GM15510 (cell line): ENCODE results near the gene EMX2.

Source experiments
- POLR2A ChIP-seq: IDR thresholded peaks from 3 replicates; pipeline ENCODE4 v1.6.1; 2011; ENCODE audit warnings: borderline replicate concordance; ENCODE audit not compliant: insufficient read length; ENCODE audit errors: extremely low read depth

The EMX2 gene

DNA sequence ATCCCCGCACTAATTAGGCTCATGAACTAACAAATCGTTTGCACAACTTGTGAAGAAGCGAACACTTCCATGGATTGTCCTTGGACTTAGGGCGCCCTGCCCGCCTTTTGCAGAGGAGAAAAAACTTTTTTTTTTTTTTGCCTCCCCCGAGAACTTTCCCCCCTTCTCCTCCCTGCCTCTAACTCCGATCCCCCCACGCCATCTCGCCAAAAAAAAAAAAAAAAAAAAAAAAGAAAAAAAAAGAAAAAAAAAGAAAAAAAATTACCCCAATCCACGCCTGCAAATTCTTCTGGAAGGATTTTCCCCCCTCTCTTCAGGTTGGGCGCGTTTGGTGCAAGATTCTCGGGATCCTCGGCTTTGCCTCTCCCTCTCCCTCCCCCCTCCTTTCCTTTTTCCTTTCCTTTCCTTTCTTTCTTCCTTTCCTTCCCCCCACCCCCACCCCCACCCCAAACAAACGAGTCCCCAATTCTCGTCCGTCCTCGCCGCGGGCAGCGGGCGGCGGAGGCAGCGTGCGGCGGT, at the start of gene EMX2:
EMX2 (plus strand) TSS at position 41 of the 519 bp plus-strand sequence. CDS start 522 bp downstream, outside the sequence.
- no peak for TF ChIP-seq POLR2A

DNA sequence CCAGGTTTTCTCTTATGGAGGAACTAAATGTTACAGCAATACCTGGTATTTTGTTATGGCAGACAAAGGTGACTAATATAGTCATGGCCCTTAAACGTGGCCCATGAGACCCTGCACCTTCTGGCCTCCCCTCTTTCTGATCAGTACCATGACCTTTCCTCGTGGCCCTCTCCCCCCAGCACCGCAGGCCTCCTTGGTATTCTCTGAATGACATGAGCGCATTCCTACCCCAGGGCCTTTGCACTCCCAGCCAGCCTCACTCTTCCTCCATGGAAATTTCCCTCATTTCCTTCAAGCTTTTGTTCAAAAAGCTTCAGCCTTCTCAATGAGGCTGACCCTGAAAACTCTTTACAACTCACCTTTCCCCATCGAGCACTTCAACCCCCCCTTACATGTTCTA, 46.5 kb upstream of the EMX2 start:
- no peak for TF ChIP-seq POLR2A

DNA sequence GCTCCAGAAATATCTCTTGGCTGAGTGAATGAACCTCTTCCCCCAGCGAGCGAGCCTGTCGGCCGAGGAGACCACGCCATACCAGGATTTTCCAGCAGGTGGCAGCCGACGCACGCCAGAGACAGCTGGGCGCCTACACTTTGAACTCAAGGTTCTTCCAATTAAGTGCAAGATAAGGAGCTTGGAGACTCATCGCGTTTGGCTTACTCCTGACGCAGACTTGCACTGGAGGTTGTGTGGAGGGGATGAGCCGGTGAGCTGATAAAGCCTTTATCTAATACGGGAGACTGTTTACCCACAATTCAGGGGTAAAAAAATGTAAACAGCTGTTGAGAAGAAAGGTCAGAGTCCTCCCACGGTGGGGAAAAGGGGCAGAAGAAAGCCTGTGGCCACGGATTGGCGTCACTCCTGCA, 45.9 kb upstream of the EMX2 start:
- no peak for TF ChIP-seq POLR2A

DNA sequence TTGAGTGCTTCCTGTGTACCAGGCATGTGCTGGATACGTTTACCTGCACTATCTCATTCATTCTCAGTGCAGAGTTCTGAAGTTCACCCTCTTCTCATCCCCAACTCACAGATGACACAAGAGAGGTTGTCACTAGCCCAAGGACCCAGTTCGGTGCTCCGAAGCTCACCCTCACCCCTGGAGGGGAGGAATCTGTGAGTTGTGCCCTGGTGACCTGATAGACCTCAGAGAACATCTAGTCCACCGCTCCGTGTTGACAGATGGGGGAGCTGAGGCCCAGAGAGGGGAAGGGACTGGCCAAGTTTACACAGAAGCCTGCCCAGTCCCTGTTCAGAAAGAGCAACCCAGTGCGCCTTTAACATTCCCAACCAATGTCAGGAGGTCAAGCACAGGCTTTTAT, 44.8 kb upstream of the EMX2 start:
- no peak for TF ChIP-seq POLR2A

DNA sequence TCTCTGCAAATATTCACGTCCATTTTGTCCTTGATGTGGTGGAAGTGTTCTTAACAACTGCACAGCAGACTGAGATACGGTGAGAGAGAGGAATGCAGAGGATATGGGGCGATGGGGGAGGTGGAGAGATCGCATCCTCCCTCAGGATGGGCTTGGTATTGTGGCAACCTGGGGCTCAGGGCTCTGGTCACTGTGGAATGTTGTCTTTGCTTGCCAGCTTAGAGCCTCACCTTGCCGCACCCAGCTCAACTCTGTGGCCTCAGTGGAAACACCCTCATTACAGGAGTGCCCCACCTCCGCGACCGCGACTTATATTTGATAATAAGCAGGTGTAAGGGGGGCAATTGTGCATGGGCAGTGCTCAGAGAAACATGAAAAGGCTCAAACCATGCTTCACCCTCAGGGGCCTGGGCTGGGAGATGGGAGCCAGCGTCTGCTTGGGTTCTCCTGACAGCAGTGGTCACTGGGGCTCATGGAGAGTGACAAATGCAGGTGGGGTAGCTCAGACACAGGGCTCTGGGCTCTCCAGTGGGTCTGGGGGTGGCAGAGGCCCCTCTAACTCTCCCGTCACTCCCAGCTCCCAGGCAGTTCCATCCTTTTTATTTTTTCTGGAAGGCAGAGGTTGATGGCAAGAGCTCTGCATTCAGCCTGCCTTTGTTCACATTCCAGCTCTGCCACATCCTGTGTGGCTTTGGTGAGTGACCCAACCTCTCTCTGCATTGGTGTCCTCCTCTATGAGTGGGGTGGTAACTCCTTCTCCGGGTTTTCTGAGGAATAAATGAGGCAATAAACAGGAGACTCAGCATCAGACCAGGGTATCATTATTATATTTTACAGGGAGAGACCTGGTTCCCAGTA, 43.1 kb upstream of the EMX2 start:
- TF ChIP-seq POLR2A: no peak

DNA sequence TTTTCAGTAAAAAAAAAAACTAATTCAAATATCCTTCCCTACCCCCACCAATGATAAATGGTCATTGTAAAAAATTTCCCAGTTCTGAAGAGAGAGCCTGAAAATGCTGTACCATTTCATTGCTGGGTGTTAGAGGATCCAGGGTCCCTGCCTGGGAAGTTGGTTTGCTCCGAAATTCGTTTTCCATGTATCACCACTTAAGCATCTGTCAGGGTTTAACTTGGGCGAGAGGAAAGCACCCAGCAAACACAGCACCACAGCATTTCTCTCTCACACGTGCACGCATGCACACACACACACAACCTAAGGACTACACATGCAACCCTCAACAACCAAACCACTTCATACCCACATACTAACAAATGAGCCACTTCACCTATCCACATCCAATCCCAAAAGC, 42.1 kb upstream of the EMX2 start:
- TF ChIP-seq POLR2A: no peak

DNA sequence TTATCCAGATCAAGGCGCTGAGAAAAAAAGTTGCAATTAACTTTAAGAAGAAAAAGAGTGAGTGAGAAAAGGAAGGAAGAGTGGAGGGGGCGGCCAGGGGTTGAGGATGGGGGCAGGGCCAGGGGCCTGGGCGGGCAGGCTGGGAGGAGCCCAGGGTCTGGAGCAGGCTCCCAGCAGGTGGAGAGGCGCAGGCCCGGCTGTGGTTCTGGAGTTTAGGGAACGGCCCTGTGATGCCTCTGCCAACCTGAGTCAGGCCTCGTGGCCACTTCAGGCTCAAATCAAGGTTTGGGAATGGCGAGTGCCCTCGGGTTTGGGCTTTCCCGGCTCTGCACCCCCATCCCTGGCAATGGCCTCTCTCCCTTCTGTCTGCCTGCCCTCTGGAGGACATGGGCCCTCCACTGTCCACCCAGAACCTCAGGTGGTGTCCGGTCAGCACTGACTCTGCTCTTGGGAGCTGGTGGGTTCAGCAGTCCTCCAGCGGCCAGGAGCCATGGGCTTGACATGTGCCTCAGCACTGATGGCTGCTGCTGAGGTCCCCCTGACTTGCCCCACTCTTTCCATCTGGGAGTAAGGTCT, 41.0 kb upstream of the EMX2 start:
- no peak for TF ChIP-seq POLR2A

DNA sequence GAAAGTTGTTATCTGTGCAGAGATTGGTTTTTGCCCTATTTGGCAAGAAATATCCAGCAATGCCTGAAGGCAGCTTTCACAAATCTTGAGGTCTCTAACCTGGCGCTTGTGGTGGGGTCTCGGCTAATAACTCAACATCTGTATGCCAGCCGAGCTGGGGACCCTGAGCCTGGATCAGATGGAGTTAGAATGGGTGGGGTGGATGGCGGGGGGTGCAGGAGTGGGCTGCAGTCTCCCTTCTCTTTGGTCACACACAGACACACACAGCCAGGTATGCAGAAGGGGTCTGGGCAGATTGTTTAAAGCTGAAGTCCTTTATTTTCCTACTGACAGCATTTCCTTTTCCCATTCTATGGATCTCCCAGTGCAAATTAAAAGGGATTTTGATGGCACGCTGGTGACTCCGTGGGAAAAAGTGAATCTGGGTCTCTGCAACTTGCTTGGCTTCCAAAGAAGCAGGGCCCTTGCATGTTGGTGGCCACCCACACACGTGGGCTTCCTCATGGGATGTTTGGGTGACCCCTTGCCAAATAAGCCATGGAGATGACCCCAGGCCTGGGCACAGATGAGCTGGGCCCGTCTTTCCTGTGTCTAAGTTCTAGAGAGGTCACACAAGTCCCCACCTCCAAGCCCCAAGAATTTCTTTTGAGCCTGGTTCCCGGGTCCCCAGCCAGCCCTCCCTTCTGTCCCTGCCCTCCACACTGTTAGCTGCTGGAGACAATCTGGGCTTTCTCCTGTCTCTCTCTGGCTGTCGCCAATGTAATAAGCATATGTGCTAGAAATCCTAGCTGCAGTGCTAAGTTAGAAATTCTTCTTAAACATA, 39.9 kb upstream of the EMX2 start:
- TF ChIP-seq POLR2A: no peak

DNA sequence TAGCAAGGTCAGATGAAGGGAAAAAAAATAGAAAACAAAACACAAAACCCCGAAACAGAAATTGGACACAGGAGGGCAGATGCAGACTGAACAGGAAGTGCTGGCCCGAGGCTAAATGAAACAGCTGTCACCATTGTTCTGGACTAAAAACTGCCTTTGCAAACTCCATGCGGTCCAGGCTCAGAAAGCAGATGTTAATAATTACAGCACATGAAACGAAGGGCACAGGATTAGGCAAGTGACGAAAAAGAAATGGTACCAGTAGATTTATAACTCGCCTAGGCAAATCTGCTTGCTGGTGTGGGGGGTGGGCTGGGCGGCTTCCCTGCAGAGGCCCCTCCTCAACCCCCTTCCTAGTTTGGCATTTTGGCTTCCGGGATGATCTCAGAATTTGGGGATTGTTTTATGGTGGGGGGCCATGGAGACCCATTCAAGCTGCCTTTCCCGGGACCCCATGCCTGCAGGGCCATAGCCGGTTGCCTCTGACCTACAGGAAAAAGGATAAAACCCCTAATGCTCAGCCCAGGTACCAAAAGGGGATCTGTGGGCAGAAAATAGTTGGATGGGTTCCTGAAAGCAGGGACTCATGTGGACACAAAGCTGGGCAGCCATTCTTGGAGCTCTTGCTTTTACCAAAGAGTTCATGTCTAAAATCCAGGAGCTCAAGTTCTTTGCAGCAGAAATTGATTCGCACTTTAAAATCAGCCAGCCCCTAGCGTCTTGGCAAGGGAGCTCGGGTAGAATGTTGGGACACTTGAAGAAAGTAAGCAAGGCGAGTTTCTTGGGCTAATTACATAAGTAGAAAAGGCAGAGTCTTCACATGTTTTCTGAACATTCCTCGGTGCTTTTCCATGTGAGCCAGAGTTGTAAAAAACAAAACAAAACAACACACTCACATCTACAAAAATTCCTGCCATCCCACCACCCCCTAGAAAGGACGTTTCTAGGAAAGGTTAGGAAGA, 39.0 kb upstream of the EMX2 start:
- TF ChIP-seq POLR2A: no peak

DNA sequence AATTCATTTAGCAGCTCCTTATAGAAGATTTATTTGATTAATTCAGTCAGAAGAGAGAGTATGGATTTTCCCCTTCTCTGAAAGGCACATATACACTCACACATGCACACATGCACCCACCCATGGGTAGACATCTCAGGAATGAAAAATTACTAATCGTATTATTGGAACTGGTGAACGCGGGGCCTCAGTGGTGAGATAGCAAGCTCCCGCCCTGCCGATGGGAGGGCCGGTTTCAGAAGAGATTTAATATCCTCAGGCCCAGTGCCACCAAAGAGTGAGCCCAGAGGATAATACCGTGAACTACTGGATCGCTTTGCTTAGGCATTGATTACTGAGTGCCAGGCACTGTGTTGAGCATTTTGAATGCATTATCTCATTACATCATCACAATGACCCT, 38.0 kb upstream of the EMX2 start:
- no peak for TF ChIP-seq POLR2A

DNA sequence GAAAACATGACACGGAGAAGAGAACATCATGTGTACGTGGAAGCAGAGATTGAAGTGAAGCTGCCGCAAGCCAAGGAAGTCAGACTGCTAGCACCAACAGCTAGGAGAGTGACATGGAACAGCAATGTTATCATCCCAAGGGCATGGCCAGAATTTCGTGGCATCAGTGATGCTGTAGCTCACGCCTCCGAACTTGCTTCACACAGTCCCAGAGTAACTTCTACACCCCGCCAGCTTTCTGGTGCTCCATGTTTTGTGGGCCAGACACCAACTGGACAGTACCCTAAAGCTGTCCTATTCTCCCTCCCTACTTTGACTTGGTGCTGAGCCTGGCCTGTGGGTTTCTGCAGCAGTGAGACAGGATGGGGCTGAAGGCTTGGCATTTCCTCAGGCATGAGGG, 33.0 kb upstream of the EMX2 start:
- no peak for TF ChIP-seq POLR2A

DNA sequence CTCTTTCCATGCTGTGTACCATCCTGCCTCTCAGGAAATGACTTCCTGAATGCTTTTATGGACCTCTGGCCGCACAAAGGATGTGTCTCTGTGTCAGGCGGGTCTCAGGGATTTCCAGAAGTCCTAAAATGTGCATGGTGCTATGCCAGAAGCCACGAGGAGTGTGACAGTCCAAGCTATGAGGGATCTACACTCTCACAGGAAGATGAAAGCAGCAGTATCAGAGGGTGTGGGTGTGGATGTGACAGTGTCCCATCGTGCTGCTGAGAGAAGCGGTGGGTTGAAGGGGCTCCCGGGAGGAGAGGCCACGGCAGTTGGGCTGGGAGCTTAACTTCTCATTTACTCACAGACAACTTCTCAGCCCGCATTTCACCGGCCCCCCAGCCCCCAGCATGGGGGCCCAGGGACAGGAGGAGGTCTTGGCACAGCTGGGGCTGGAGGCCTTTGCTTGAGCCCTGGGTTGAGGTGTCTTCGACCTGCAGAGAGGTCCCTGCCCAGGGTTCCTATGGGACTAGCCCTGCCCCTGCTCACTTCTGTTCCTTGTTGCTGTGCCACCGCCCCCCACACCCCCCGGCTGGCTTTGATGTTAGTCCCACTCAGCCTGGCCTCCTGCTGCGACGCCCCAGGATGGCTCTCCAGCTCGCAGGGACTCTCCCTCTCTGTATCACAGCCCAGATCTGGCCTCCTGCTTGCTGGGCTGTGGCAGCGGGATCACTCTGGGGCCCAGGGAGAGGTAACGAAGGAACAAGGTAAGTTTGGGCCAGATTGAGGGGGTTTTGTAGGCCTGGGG, 30.8 kb upstream of the EMX2 start:
- no peak for TF ChIP-seq POLR2A

DNA sequence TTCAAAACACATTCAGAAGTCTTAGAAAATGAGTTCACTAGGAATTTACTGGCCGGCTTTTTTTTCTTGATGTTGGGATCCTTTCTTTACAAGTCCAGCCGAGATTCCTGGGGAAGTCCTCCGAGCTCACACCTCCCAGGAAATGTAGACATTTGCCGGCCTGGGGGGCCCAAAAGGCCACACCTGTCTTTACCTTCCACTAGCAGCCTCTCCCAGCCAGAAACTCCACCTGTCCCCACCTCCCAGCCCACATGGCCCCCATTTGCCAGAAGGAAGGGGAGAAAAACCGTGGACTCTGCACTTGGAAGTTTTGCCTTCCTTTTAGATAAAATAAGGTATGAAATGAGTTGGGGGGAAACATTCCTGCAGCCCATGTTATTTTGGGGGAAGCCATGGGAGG, 27.6 kb upstream of the EMX2 start:
- no peak for TF ChIP-seq POLR2A
